CD14-positive monocyte (primary cell): ENCODE data around the gene TMCC1. TPM values are rescaled to one million over a fixed set of nuclear protein-coding genes. Genes with fewer than 3 reads are reported as not detected.
A peak's percentile ranks its signal among the peaks of the same experiment; 100 is the strongest.

Source experiments
- DNase-seq, 3 donors: peaks; one replicate each; pipeline ENCODE4 v3.0.0-alpha.2; 2011 to 2022
- H2AFZ ChIP-seq: 2 replicates; pipeline ENCODE4 v1.6.0; 2012; ENCODE audit warnings: mild to moderate bottlenecking, low read depth, low read length, inconsistent platforms; ENCODE audit not compliant: insufficient read depth, poor library complexity, severe bottlenecking
- H3K27ac ChIP-seq, 2 donors: 1 replicate in 1 of 2; 2 replicates in 1 of 2; pipeline ENCODE4 v1.5.1; 2012 to 2013; ENCODE audit warnings: low read length in 2 of 2, control low read depth in 1 of 2, inconsistent platforms in 1 of 2, low read depth in 1 of 2, mild to moderate bottlenecking in 1 of 2
- H3K27me3 ChIP-seq, 2 donors: one replicate each; pipeline versions ENCODE4 v1.6.0 to v1.6.1; 2011 to 2013; ENCODE audit warnings: low read length in 2 of 2; ENCODE audit not compliant: control insufficient read depth in 2 of 2, insufficient read depth in 2 of 2
- H3K36me3 ChIP-seq, 2 donors: replicated peaks in 1 of 2; 1 replicate in 1 of 2; 2 replicates in 1 of 2; pipeline versions ENCODE4 v1.5.1 to v1.6.1; 2012 to 2013; ENCODE audit warnings: low read length in 2 of 2, control low read depth in 1 of 2, inconsistent platforms in 1 of 2, mild to moderate bottlenecking in 1 of 2; ENCODE audit not compliant: insufficient read depth in 2 of 2, control insufficient read depth in 1 of 2
- H3K4me1 ChIP-seq, 2 donors: 1 replicate in 1 of 2; 2 replicates in 1 of 2; pipeline versions ENCODE4 v1.5.1 to v1.6.1; 2012 to 2013; ENCODE audit warnings: low read length in 2 of 2, control low read depth in 1 of 2, inconsistent platforms in 1 of 2, mild to moderate bottlenecking in 1 of 2, moderate library complexity in 1 of 2; ENCODE audit not compliant: insufficient read depth in 2 of 2, control insufficient read depth in 1 of 2
- H3K4me2 ChIP-seq: replicated peaks from 2 replicates; pipeline ENCODE3; 2012; ENCODE audit warnings: low read length, moderate library complexity, mild to moderate bottlenecking; ENCODE audit not compliant: poor library complexity, severe bottlenecking; ENCODE audit errors: extremely low read depth
- H3K4me3 ChIP-seq, 3 experiments: fragments of 200-600 bp in 1 of 3; sonication (generic) in 1 of 3; replicated peaks in 1 of 3; 1 replicate in 2 of 3; 2 replicates in 1 of 3; pipeline ENCODE4 v1.5.1; 2011 to 2013; ENCODE audit warnings: low read length in 3 of 3, mild to moderate bottlenecking in 3 of 3, control low read depth in 2 of 3, low read depth in 2 of 3, inconsistent platforms in 1 of 3, moderate library complexity in 1 of 3
- H3K79me2 ChIP-seq: 2 replicates; pipeline ENCODE4 v1.6.0; 2012; ENCODE audit warnings: mild to moderate bottlenecking, control low read depth, inconsistent platforms, low read length, moderate library complexity; ENCODE audit not compliant: insufficient read depth
- H3K9ac ChIP-seq: 2 replicates; pipeline ENCODE4 v1.6.0; 2017; ENCODE audit warnings: low read length, mild to moderate bottlenecking; ENCODE audit not compliant: insufficient read depth, poor library complexity, severe bottlenecking
- H3K9me3 ChIP-seq, 2 donors: replicated peaks in 1 of 2; 1 replicate in 1 of 2; 2 replicates in 1 of 2; pipeline versions ENCODE4 v1.5.1 to v1.6.1; 2012 to 2013; ENCODE audit warnings: low read length in 2 of 2, control low read depth in 1 of 2; ENCODE audit not compliant: control insufficient read depth in 1 of 2, insufficient read depth in 1 of 2
- H4K20me1 ChIP-seq: 2 replicates; pipeline ENCODE4 v1.6.0; 2012; ENCODE audit warnings: mild to moderate bottlenecking, low read length, control low read depth, moderate library complexity; ENCODE audit not compliant: insufficient read depth
- H3K27ac Mint-ChIP-seq, 7 donors: one replicate each; pipeline ENCODE4 v1.8.0; 2020; ENCODE audit warnings: mild to moderate bottlenecking in 7 of 7, mixed read lengths in 7 of 7, moderate library complexity in 6 of 7, inconsistent platforms in 2 of 7
- H3K27me3 Mint-ChIP-seq, 3 donors: one replicate each; pipeline ENCODE4 v1.8.0; 2021 to 2022; ENCODE audit warnings: low read depth in 3 of 3, mild to moderate bottlenecking in 3 of 3, mixed read lengths in 3 of 3, moderate library complexity in 3 of 3, inconsistent platforms in 1 of 3
- H3K36me3 Mint-ChIP-seq, 2 donors: one replicate each; pipeline ENCODE4 v1.8.0; 2020; ENCODE audit warnings: mixed read lengths in 2 of 2, inconsistent platforms in 1 of 2, mild to moderate bottlenecking in 1 of 2
- H3K4me1 Mint-ChIP-seq: one replicate; pipeline ENCODE4 v1.8.0; 2020; ENCODE audit warnings: mild to moderate bottlenecking, mixed read lengths
- H3K4me3 Mint-ChIP-seq, 2 donors: one replicate each; pipeline ENCODE4 v1.8.0; 2020; ENCODE audit warnings: mild to moderate bottlenecking in 2 of 2, mixed read lengths in 2 of 2, moderate library complexity in 1 of 2
- H3K9me3 Mint-ChIP-seq, 7 donors: one replicate each; pipeline ENCODE4 v1.8.0; 2020 to 2022; ENCODE audit warnings: mixed read lengths in 7 of 7, mild to moderate bottlenecking in 6 of 7, moderate library complexity in 6 of 7, inconsistent platforms in 2 of 7
- WGBS: methylation state at CpG from one replicate; pipeline ENCODE4 v1.1.5; 2013; ENCODE audit warnings: missing lambda C conversion rate; ENCODE audit not compliant: insufficient coverage; 5-methylcytosine and 5-hydroxymethylcytosine counted together
- intact Hi-C, 2 donors: fragments of 100-400 bp; cut with micrococcal nuclease; formaldehyde crosslinking; loops; one replicate each; pipeline versions ENCODE4 v1.15.0 to v1.15.1; 2023
- polyA plus RNA-seq, 3 donors: library from polyadenylated mRNA; depleted of rRNA in 1 of 3; unstranded in 2 of 3; stranded (reverse) in 1 of 3; fragments of 300-500 nt in 2 of 3; fragments of >200 nt in 1 of 3; fragmentation: Illumina TruSeq in 2 of 3; gene quantifications; 1 replicate in 2 of 3; 2 replicates in 1 of 3; pipeline ENCODE4 v1.2.3, GENCODE V29; 2012 to 2021
- TF ChIP-seq, protein P1 (sequence below): fragments of 200-600 bp; IDR thresholded peaks from one replicate; pipeline ENCODE4 v1.8.0; 2022; ENCODE audit warnings: antibody characterized with exemption, mild to moderate bottlenecking

Gene TMCC1
- polyA plus RNA-seq, 3 donors = 5.0 to 10.2 (median 5.0) TPM

DNA sequence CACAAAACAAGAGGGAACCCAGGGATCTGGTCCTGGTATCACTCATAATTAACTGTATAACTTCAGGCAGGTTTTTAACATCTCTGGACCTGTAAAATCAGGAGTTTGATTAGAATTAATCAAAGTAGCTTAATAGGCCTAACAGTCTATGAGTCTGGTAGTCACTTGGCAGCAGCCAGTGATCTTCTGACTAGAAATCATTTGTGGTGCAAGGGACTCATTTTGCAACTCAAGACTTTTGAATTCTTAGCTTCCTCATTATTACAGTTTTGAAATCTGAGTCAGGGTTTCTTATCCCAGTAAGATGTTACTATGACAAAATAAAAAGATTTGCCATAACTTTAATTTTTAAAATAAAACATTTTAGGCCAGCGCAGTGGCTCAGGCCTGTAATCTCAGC lies 70.8 kb downstream of the TMCC1 start:
- H3K4me3 ChIP-seq = no peak overlapping the region
- intact Hi-C loops = loop anchor here (5.0 to 10.0 kb wide), 3 partner anchors 112 to 335 kb away; no protein-coding TSS in a partner anchor
- DNase-seq = peak; percentile 83 to 96 (median 92)
- peaks cover 0 to 2% of the 10 kb centered on the region in 2 donors for H3K36me3 ChIP-seq
- H3K4me1 Mint-ChIP-seq = peaks cover 41% of the 10 kb centered on the region
- peak overlapping the region; percentile 68 for H3K9ac ChIP-seq
- WGBS = no CpG with 5 or more reads among the region's 1 CpG
- peaks cover 27% of the 10 kb centered on the region for H3K79me2 ChIP-seq
- H3K4me1 ChIP-seq = peaks cover 42 to 46% of the 10 kb centered on the region in 2 donors
- peak overlapping the region; percentile 91 to 96 for H3K27ac ChIP-seq
- no peaks in the 10 kb centered on the region for H3K9me3 ChIP-seq
- no peaks in the 10 kb centered on the region for H3K27me3 ChIP-seq
- H3K27me3 Mint-ChIP-seq = peaks cover 0 to 2% (median 0%) of the 10 kb centered on the region in 3 donors
- TF ChIP-seq, protein P1, sequence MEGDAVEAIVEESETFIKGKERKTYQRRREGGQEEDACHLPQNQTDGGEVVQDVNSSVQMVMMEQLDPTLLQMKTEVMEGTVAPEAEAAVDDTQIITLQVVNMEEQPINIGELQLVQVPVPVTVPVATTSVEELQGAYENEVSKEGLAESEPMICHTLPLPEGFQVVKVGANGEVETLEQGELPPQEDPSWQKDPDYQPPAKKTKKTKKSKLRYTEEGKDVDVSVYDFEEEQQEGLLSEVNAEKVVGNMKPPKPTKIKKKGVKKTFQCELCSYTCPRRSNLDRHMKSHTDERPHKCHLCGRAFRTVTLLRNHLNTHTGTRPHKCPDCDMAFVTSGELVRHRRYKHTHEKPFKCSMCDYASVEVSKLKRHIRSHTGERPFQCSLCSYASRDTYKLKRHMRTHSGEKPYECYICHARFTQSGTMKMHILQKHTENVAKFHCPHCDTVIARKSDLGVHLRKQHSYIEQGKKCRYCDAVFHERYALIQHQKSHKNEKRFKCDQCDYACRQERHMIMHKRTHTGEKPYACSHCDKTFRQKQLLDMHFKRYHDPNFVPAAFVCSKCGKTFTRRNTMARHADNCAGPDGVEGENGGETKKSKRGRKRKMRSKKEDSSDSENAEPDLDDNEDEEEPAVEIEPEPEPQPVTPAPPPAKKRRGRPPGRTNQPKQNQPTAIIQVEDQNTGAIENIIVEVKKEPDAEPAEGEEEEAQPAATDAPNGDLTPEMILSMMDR = no peak
- peaks cover 6 to 11% of the 10 kb centered on the region in 2 donors for H3K36me3 Mint-ChIP-seq
- H3K27ac Mint-ChIP-seq = peak overlapping the region; percentile 91 to 98 (median 95)
- H3K9me3 Mint-ChIP-seq = no peaks in the 10 kb centered on the region
- H4K20me1 ChIP-seq = no peaks in the 10 kb centered on the region
- no peak overlapping the region for H2AFZ ChIP-seq
- peak overlapping the region; percentile 7 for H3K4me2 ChIP-seq
- no peak overlapping the region for H3K4me3 Mint-ChIP-seq

GRCh38 chr3:129822241-129822640 lies 71.3 kb downstream of the TMCC1 start:
- DNase-seq = peak; percentile 74 to 96 (median 85)
- Histone ChIP-seq H3K4me2 (peak overlapping the region; percentile 7), H3K4me3 (no peak overlapping the region), H3K4me1 (peaks cover 39 to 42% of the 10 kb centered on the region in 2 donors), H4K20me1 (no peaks in the 10 kb centered on the region), H3K27me3 (no peaks in the 10 kb centered on the region), H3K36me3 (peaks cover 0 to 2% of the 10 kb centered on the region in 2 donors), H3K9me3 (no peaks in the 10 kb centered on the region), H2AFZ (no peak overlapping the region), H3K27ac (peak overlapping the region; percentile 91 to 96), H3K79me2 (peaks cover 25% of the 10 kb centered on the region), H3K9ac (peak overlapping the region; percentile 68)
- Mint-ChIP-seq H3K4me1 (peaks cover 37% of the 10 kb centered on the region), H3K36me3 (peaks cover 9 to 11% of the 10 kb centered on the region in 2 donors), H3K27me3 (peaks cover 0 to 2% (median 0%) of the 10 kb centered on the region in 3 donors), H3K9me3 (no peaks in the 10 kb centered on the region), H3K27ac (peak overlapping the region; percentile 91 to 98 (median 95)), H3K4me3 (no peak overlapping the region)
- WGBS = no CpG with 5 or more reads among the region's 1 CpG
- intact Hi-C loops = loop anchor here (5.0 to 10.0 kb wide), 3 partner anchors 113 to 335 kb away; no protein-coding TSS in a partner anchor
- TF ChIP-seq, protein P1 = no peak
